ENCODE results near the gene ABR. TPM values are rescaled to one million over a fixed set of nuclear protein-coding genes. Genes with fewer than 3 reads are reported as not detected.

The ABR gene
- total and polyA plus RNA-seq, 12 donors: 5.3 to 152 (median 105) TPM

DNA sequence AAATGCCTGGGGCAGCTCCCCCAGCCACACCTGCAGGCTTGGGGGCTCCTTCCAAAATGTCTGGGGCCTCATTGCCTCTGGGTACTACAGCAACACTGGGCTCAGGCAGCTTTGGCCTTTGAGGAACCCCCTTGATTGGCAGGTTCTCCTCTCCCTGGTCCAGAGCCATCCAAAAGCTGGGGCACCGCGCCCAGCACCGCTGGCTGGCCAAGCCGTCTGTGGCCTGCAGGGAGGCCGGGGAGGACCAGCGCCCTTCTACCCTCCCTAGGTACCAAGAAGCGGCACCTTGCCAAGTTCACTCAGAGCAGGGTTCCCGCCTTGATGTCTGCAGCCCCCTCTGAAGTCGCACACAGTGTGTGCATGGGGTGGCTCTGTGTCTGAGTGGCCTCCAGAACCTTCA is 152.7 kb downstream of the ABR start:
- Histone ChIP-seq H3K27me3 (no peaks in the 10 kb centered on the region), H3K36me3 (replicated peaks in 1 of 2) (peaks cover 0 to 4% of the 10 kb centered on the region in 2 donors), H3K4me1 (replicated peaks in 1 of 2) (peaks cover 16 to 31% of the 10 kb centered on the region in 2 donors), H3K9me3 (replicated peaks in 1 of 3) (no peaks in the 10 kb centered on the region), H3K27ac (no peak overlapping the region), H3K4me3 (no peak overlapping the region)
- intact Hi-C loops (cut with DNase I): no loop called here
- no peak for TF ChIP-seq POLR2A (IDR thresholded peaks at IDR 0.05)
- TF ChIP-seq, protein P1, sequence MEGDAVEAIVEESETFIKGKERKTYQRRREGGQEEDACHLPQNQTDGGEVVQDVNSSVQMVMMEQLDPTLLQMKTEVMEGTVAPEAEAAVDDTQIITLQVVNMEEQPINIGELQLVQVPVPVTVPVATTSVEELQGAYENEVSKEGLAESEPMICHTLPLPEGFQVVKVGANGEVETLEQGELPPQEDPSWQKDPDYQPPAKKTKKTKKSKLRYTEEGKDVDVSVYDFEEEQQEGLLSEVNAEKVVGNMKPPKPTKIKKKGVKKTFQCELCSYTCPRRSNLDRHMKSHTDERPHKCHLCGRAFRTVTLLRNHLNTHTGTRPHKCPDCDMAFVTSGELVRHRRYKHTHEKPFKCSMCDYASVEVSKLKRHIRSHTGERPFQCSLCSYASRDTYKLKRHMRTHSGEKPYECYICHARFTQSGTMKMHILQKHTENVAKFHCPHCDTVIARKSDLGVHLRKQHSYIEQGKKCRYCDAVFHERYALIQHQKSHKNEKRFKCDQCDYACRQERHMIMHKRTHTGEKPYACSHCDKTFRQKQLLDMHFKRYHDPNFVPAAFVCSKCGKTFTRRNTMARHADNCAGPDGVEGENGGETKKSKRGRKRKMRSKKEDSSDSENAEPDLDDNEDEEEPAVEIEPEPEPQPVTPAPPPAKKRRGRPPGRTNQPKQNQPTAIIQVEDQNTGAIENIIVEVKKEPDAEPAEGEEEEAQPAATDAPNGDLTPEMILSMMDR (IDR thresholded peaks at IDR 0.05): no peak
- WGBS, 4 donors: 91 to 96% (median 94%) methylated on average over 8 to 9 of the region's 9 CpGs; no CpG with 5 or more reads in 1 of the 4 donors
- no peak for DNase-seq

DNA sequence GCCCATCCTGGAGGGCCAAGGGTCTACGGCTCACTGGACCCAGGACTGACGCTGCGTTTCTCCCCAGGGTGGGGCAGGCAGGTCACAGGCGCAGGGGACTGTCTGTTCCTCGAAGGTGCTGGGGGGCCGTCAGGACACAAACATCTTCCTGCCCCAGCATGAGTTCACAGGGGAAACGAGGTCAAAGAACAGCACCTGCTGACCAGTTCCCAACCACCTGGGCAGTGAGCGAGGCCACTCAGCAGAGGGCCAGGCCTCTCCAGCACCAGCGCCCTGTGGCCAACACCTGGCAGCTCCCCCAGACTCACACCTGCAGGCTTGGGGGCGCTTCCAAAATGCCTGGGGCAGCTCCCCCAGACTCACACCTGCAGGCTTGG is 153.2 kb downstream of the ABR start:
- Histone ChIP-seq H3K4me1 (replicated peaks in 1 of 2) (peaks cover 16 to 29% of the 10 kb centered on the region in 2 donors), H3K27me3 (no peaks in the 10 kb centered on the region), H3K9me3 (replicated peaks in 1 of 3) (no peaks in the 10 kb centered on the region), H3K4me3 (no peak overlapping the region), H3K36me3 (replicated peaks in 1 of 2) (peaks cover 0 to 4% of the 10 kb centered on the region in 2 donors), H3K27ac (no peak overlapping the region)
- intact Hi-C loops (cut with DNase I): no loop called here
- DNase-seq: no peak
- 93 to 100% (median 96%) methylated on average over 1 to 10 of the region's 10 CpGs; no CpG with 5 or more reads in 1 of the 4 donors for WGBS, 4 donors
- TF ChIP-seq POLR2A (IDR thresholded peaks at IDR 0.05): no peak
- TF ChIP-seq, protein P1 (IDR thresholded peaks at IDR 0.05): no peak

DNA sequence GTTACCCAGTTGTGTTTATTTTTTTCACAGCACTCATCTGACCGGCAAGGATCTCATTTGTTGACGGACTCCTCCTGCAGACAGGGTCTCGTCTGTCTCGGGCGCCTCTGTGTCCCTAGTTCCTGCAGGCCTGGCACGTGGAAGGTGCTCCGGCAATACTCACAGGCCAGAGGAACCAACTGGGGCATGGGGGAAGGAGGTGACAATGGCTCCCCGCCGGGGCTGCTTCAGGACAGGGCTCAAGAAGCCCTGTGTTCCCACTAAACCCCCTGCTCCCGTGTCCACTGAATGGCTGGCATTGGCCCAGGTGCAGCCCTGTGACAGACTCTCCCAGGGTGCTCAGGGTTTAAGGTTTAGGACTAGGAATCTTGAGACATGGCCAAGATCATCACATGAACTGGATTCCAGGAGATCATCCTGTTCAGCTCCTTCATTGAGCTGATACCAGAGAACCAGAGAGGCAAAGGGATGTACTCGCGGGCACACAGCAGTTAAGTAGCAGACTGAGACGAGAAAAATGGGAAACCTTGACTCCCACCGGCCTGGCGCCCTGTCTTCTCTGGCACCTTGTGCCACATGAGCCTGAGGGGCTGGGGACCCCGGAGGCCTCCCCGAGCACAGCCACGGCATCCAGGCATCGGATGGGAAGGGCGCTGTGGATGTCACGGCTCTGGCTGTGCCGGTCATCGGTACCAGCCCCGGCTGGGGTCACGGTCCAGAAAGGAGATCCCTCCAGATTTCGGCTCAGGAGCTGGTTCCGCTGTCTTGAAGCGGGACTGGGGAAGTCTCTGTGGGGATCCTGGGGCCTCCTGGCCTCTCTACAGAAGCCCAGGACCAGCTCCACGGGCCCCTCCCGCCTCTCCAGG is 153.8 kb downstream of the ABR start:
- no peaks in the 10 kb centered on the region for H3K9me3 ChIP-seq (replicated peaks in 1 of 3)
- DNase-seq: no peak
- no peaks in the 10 kb centered on the region for H3K27me3 ChIP-seq
- H3K27ac ChIP-seq: no peak overlapping the region
- peaks cover 10 to 23% of the 10 kb centered on the region in 2 donors for H3K4me1 ChIP-seq (replicated peaks in 1 of 2)
- 87 to 92% (median 91%) methylated on average over 26 to 30 of the region's 30 CpGs for WGBS, 4 donors
- peaks cover 0 to 4% of the 10 kb centered on the region in 2 donors for H3K36me3 ChIP-seq (replicated peaks in 1 of 2)
- TF ChIP-seq POLR2A (IDR thresholded peaks at IDR 0.05): no peak
- TF ChIP-seq, protein P1 (IDR thresholded peaks at IDR 0.05): no peak
- H3K4me3 ChIP-seq: no peak overlapping the region
- intact Hi-C loops (cut with DNase I): no loop called here

DNA sequence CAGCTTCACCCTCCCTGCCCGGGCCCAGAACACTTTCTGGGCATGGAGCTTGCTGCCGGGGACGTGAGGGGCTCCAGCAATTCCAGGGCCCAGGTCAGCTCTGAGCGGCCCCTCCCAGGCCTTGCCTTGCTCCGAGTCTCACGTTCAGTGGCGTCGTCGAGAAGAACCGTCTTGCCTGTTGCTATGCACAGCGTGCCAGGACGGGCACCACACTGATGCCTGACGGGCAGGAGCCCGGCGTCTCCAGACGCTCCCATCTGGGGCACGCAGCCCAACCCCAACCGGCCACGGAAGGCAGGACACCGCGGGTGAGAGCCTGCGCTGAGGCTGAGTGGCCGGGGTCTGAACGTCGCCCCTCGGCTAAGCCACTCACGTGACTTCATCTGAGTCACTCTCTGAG is 155.7 kb downstream of the ABR start:
- no peak overlapping the region for H3K27ac ChIP-seq
- DNase-seq: no peak
- H3K4me3 ChIP-seq: no peak overlapping the region
- intact Hi-C loops (cut with DNase I): no loop called here
- H3K4me1 ChIP-seq (replicated peaks in 1 of 2): peaks cover 0 to 5% of the 10 kb centered on the region in 2 donors
- TF ChIP-seq, protein P1 (IDR thresholded peaks at IDR 0.05): no peak
- no peak for TF ChIP-seq POLR2A (IDR thresholded peaks at IDR 0.05)
- no peaks in the 10 kb centered on the region for H3K9me3 ChIP-seq (replicated peaks in 1 of 3)
- 93 to 100% (median 95%) methylated on average over 10 to 27 of the region's 27 CpGs for WGBS, 4 donors
- no peaks in the 10 kb centered on the region for H3K27me3 ChIP-seq
- peaks cover 0 to 4% of the 10 kb centered on the region in 2 donors for H3K36me3 ChIP-seq (replicated peaks in 1 of 2)

Measured in adrenal gland (tissue), 12 donors.